NCI-H1417 treated with DMSO at 0.1 percent for 48 hours (cell line): ENCODE data around the gene SGSH.

Source experiments
- DNase-seq: peaks from one replicate; lab custom pipeline; 2025; lab: John Stamatoyannopoulos, UW

The SGSH gene

DNA sequence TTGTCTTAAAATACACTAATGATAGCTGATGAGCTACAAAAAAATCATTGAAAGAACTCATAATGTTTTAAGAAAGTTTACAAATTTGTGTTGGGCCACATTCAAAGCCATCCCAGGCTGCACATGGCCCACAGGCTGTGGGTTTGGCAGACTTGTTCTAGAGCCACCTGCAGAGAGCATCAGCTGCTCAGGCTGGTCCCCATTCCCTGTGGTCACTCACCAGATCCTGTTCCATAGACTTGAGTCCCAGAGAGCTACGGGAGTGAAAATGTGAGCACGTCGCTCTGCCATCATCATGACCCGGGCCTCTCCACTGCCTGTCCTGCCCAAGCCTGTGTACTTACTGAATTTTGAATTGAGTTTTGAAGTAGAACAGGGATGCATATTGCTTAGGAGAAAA lies 7.0 kb upstream of the SGSH start:
- no peak for DNase-seq

DNA sequence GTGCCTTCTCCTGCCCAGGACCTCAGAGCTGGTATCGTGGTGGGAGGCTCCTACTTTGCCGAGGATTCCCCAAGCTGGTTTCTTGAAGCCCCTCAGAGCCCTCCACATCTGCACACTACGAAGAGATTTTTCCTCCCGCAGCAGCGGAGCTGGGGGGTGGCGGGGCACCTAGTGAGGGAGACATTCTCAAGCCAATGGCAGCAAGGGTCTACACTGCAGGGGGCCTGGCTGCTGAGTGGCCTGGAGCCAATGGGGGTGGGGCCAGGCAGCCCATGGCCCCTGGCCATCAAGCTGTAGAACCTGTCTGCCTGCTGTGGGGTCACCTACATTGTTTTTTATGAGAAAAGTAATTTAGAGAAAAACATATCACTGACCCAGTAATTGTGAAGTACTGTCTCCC lies 5.1 kb upstream of the SGSH start:
- DNase-seq = no peak

GRCh38 chr17:80224683-80225082 lies 4.5 kb upstream of the SGSH start:
- DNase-seq = no peak

- no peak for DNase-seq
Measured at GRCh38 chr17:80223838-80224497, 3.8 kb upstream of the SGSH start.

- no peak for DNase-seq
Measured at GRCh38 chr17:80223142-80223815, 3.1 kb upstream of the SGSH start.

- DNase-seq = no peak
Measured at GRCh38 chr17:80222376-80223141, 2.4 kb upstream of the SGSH start.

- no peak for DNase-seq
Measured at GRCh38 chr17:80221351-80222105, 1.4 kb upstream of the SGSH start.

DNA sequence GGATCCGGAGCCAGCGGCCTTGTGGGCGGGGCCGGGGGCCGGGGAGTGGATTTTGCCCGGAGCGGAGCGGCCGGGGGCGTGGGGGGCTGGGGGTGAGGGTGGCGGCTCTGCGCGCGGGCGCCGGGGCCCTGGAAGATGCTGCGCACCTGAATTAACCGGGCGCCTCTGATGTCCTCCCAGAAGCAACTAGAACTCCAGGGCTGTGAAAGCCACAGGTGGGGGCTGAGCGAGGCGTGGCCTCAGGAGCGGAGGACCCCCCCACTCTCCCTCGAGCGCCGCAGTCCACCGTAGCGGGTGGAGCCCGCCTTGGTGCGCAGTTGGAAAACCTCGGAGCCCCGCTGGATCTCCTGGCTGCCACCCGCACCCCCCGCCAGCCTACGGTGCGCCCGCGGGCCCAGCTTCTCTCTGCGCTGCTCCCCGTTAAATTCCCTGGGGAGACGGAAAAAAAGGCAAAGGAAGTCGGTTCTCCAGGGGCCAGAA lies 643 bp upstream of the SGSH start:
- no peak for DNase-seq

GRCh38 chr17:80219763-80220053 lies 425 bp downstream of the SGSH start:
- no peak for DNase-seq

- DNase-seq = no peak
Measured at GRCh38 chr17:80219013-80219762, 945 bp downstream of the SGSH start.

DNA sequence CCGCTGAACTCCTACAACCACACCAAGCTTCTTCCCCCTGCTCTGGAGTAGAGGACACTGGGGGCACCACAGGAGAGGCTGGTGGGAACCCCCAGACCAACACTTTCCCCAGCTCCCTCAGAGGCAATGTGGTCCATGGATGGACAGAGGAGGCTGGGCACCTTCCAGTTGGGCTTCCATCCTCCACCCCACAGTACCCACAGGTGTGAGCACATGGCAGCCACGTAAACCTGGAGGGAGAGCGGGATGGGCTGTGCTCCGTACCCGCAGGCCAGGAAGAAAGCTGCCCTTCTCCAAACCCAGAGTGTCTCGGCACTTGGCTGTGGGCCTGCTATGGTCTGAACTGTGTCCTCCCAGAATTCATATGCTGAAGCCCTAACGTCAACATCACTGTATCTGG lies 1.7 kb downstream of the SGSH start:
- DNase-seq = no peak

DNA sequence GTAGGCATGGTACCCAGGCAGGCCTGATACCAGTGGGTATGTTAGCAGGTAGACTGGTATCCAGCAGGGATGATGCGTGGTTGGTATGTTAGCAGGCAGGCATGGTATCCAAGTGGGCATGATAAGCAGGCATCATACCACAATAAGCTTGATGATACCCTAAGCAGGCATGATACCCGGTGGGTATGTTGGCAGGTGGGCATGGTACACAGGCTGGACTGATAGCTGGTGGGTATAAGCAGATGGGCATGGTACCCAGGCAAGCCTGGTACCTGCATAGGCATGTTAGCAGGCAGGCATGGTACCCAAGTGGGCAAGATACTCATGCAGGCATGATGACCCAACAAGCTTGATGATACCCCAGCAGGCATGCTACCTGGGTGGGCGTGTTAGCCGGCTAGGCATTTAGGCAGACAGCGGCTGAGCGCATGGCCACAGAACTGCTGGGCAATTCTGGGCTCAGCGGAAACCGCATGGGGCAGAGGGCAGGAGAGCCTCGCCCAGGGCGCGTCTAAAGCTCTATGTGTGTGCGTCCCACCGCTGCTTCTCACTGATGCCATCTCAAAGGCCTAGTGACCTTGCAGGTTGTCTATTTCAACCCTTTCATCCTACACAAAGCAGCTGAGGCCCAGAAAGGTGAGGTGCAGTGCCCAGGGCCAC lies 2.3 kb downstream of the SGSH start:
- no peak for DNase-seq

- DNase-seq = no peak
Measured at GRCh38 chr17:80216473-80217456, 3.4 kb downstream of the SGSH start.

DNA sequence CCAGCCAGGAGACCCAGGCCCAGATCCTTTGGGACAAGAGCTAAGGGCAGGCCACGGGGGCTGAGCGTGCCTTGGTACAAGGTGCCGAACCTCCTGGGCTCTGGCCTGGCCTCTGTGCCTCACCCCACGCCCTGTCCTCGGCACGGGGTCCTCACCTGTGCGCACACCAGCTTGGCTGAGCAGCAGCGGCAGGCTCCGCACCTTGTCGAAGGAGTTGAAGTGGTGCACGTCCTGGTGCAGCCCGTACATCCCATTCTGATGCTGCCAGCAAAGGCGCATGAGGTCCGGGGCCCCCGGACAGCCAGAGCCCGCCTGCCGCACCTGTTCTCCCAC lies 5.3 kb downstream of the SGSH start:
- no peak for DNase-seq

DNA sequence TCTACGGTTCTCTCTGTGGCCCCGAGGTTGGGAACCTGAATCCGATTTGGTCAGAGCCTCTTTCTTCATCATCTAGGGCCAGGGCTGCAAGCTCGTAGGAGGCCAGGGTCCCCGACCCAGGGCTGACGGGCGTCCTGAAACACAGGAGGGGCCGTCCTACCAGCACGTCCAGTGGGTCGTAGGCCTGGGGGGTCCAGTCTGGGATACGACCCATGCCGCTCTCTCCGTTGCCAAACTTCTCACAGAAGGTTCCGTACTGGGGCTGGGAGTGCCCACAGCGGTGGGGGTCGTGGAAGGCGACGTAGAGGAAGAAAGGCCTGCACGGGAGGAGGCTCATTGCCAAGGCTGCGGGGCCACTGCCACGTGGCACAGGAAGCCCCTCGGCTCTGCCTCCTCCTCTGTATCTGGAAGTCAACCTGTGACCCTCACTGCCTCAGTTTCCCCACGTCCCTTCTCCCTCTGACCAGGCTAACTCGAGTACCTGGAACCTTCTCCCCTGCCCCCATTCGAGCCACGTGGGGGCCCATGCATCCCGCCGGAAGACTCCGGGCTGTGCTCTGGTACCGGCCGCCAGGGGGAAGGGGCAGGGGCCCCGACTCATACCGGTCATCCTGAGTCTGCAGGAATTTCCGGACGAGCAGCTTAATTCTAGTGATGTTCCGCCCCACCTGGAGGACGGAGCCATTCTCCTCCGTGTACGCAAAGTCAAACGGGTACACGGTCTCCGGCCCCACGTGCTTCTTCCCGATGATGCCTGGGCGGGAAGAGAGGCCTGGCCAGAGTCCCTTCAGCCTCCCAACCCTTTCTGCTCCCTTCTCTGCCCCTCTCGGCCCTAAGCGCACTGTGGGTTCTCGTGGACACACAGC lies 5.9 kb downstream of the SGSH start:
- DNase-seq = no peak

- no peak for DNase-seq
Measured at GRCh38 chr17:80213643-80213975, 6.5 kb downstream of the SGSH start.

DNA sequence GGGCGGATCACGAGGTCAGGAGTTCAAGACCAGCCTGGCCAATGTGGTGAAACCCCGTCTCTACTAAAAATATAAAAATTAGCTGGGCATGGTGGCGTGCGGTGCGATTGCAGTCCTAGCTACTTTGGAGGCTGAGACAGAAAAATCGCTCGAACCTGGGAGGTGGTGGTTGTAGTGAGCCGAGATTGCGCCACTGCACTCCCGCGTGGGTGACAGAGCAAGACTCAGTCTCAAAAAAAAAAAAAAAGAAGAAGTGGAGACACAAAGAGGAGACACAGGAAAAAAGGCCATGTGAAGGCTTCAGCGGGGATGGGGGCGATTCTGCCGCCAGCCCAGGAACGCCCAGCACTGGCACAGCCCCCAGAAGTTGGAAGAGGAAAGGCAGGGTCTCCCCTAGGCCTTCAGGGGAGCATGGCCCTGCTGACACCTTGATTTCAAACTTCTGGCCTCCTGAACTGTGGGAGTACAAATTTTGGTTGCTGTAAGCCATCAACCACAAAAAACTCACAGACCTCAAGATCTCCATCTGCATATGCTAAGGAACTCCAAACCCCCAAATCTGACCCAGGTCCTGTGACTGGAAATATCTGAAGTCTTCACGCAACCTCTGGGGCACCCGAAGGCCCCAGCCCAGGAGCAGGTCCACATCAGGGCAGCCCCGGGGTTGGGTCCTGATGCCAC lies 7.0 kb downstream of the SGSH start:
- no peak for DNase-seq

GRCh38 chr17:80212511-80212910 lies 7.6 kb downstream of the SGSH start:
- no peak for DNase-seq

GRCh38 chr17:80212109-80212508 lies 8.0 kb downstream of the SGSH start:
- no peak for DNase-seq
